8988T (cell line): ENCODE measurements around the gene KAT2B.

Experiments
- DNase-seq: peaks from one replicate; pipeline ENCODE4 v3.0.0; 2011

The KAT2B gene

GRCh38 chr3:20066850-20067617 is 26.8 kb downstream of the KAT2B start:
- no peak for DNase-seq

DNA sequence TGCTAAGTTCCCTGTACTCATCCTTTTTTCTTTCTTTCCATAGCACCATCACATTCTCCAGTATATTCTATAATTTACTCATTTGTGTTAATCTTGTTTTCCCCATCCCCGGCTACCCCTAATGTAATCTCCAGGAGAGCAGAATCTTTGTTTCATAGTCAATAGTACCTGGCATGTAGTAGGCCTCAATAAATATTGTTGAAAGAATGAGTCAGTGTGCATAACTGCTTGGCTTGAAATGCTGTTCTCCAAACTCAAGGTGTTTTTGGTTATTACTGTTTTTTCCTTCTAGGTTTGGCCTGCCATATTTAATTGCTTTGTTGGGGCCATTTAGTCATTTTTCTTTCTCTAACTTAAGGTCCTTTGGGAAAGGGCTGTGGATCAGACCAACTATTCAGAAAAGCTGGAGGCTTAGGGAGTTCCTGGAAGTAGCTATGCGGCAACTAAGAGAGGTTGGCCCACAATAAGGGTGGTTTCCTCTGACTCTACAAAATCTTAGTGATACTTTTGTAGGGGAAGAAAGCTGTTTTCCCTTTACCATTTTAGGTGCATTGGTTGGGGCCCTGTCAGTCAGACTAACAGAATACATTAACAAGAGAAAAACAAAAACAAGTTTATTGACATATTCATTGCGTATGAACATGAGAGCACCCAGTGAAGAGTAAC is 28.4 kb downstream of the KAT2B start:
- no peak for DNase-seq

DNA sequence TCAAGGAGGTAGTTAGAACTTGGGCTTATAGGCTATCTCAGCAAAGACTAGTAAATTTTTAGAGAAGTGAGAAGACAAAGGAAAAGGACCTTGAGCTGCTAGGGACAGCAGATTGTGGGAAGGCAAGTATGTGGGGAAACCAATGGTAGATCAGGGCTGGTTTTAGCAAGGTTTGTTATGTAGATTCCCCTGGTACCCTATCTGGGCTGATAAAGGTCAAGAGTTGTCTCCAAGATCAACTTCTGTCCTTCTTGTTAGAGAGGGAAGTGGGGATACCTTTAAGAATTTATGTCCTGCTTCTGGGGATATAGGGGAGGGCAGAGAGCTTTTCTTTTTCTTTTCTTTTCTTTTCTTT is 28.9 kb downstream of the KAT2B start:
- no peak for DNase-seq

DNA sequence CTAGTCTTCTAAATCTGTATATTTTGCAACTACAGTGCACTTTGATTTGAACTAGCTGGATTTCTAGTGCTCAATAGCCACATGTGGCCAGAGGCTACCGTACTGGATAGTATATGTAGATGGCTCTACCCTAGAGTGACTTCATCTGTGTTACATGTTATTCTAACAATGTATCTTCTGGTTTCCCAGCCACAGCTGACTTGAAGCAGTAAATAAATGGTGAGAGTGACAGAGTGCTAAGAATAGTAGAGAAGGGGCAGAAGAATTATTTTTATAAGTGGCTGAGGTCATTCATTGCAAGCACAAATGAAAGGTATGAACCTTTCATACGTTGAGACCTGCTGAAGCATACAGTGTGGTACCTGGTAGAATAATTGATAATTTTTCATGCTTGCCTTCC is 30.9 kb downstream of the KAT2B start:
- DNase-seq: no peak

GRCh38 chr3:20072422-20072821 is 32.2 kb downstream of the KAT2B start:
- no peak for DNase-seq

GRCh38 chr3:20073068-20073467 is 32.8 kb downstream of the KAT2B start:
- no peak for DNase-seq

DNA sequence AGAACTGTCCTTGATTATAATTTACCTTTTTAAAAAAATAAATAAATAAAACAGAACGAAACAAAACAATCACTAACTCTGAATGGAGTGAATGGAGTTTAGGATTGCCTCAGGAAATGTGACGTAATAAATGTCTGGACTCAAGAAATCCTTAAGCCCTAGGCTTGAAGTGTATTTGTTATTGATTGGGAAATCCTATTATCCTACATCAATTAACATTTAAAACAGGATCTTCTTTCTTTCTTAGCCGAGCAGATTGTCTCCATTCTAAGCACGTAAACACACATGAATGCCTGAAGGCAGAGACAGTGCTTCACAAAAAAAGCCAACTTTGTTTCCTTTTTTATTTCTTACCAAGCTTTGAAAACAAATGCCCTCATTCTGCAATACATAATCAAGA is 33.4 kb downstream of the KAT2B start:
- DNase-seq: no peak

DNA sequence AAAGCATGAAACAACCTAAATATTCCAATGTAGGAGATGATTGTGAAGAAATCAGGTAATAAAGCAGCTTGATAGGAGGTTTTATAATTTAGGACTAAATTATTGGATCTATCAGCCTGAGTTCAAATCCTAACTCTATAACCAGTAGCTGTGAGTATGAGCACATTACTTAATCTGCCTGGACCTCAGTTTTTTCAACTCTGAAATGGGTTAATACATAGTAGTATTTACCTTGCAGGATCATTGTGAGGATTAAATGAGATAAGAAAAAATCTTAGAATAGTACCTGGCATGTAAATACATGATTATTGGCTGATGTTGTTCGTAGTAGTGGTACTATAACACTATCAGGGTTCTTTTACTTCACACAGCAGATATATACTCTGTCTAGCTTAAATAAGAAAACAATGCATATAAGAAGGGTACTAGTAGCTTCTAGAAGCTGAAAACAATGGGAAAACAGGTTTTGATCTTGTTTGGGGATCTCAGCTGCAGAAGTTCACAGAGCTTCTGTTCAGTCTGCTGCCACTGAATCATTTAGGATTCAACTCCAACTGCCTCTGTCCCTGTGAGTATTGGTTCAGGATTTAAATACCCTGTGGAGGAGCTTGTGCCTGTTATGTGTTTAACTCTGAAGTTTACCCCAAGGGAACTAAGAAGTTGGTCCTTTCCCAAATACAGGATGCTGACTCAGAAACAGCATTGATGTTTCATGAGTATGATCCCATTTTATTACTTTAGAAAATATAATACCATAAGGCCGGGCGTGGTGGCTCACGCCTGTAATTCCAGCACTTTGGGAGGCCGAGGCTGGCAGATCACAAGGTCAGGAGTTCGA is 34.2 kb downstream of the KAT2B start:
- DNase-seq: no peak

DNA sequence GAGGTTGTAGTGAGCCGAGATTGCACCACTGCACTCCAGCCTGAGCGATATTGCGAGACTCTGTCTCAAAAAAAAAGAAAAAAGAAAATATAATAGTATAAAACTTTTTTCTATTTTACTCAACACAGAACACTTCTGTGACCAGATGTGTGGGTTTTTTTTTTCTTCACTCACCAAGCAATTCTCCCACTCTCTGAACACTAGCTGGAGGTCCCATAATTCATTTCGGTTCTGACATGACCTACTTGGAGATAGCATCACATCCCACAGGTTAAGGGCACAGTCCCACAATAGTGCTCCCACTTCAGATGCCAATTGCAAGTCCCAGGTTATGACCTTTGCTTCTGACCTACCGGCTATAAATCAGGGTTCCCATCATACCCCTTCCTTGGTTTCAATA is 35.0 kb downstream of the KAT2B start:
- DNase-seq: no peak

GRCh38 chr3:20076296-20076997 is 36.2 kb downstream of the KAT2B start:
- DNase-seq: no peak

DNA sequence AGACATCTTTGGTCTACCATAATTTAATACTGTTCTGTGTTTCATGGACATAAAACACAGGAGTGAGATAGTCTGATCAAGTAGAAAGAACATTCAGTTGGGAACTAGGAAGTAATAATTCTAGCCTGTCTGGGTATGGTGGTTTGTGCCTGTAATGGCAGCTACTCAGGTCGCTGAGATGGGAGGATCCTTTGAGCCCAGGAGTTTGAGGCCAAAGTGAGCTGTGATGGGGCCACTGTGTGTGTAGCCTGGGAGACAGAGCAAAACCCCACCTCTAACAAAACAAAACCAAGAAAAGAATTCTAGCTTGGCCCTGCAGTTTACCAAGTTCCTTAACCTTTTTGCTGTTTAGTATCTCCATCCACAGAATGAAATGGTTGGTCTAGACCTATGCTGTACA is 36.8 kb downstream of the KAT2B start:
- no peak for DNase-seq

GRCh38 chr3:20078194-20078714 is 38.0 kb downstream of the KAT2B start:
- no peak for DNase-seq

DNA sequence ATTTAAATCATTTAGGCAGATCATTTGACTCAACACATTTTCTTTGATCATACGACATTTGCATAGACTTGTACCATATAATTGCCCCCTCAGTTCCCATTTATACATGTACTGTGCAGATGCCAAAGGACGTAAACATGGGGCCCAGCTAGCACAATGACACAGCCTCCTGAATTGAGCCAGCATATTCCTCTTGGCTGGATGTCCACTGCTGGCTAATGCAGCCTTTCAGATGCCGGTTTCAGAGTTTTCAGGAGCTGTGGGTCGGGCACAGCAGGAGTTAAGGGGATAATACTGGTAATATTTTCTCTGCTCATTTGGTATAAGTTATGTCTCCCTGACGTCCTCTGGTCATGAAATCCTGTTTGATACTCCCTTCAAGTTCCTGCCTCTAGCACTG is 39.4 kb downstream of the KAT2B start:
- no peak for DNase-seq

- DNase-seq: no peak
These were observed 40.8 kb downstream of the KAT2B start for GRCh38 chr3:20080956-20081554.

GRCh38 chr3:20083253-20083652 is 43.0 kb downstream of the KAT2B start:
- DNase-seq: no peak

DNA sequence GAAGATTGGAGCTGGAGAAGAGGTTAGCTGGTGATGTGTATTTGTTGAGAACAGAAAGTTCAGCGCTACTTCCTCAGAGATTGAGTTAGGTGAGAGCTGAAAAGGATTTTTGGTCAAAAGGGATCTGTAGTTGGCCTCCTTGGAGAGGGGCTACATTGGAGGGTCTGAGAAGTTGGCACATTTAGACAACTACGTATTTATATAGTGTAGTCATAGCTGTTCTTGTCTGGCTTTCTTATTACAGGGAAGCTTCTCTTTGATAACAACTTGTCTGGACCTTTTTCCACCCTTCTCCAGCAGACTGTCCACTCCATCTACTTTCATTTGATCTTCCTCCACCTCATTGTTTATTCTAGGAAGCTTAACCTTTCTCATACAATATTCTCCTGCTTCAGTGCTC is 43.7 kb downstream of the KAT2B start:
- DNase-seq: no peak

GRCh38 chr3:20091331-20092047 is 51.2 kb downstream of the KAT2B start:
- no peak for DNase-seq

- no peak for DNase-seq
These were observed 55.2 kb downstream of the KAT2B start for GRCh38 chr3:20095470-20095869.

DNA sequence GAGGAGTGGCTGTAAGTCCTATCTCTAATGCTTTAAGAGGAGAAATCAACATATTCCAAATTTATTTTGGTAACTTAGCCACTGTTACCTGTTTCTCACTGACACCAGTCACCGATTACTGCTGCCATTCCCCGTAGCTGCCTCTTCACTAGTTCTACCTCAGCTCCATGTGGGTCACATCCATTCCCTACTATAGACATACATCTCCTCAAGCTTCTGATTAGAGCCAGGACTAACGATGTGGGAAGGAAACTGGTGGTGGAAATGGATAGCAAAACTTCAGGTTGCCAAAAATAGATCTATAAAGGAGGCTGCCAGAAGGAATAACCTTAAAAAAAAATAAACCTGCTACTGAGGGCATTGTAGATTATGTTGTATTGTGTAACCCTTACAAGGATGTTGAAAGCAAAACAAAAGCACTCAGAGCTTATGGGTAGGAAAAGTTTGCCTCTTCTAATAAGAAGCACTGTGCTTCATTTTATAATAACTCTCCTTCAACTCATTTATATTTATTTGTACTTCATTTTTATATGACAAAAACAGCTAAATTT is 56.0 kb downstream of the KAT2B start:
- DNase-seq: no peak

- no peak for DNase-seq
These were observed 56.8 kb downstream of the KAT2B start for GRCh38 chr3:20097015-20097414.

DNA sequence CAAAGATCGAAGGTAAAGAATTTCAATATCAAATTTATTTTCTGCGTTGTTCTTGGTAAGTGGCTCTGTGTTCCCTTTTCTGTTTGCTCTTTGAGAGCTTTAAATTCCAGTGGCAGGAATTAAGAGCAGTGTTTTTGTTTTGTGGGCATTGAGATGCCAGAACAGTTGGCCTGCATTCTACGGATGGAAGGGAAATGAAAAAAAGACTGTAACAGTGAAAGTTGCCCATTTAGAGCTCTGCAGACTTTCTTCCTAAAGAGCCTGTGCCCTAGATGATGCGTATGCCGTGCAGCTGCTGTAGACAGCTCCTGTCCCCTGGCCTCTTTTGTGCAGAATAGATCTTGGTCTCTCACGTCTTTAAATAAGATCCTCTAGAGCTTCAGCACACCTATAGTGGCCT is 58.8 kb downstream of the KAT2B start:
- no peak for DNase-seq

DNA sequence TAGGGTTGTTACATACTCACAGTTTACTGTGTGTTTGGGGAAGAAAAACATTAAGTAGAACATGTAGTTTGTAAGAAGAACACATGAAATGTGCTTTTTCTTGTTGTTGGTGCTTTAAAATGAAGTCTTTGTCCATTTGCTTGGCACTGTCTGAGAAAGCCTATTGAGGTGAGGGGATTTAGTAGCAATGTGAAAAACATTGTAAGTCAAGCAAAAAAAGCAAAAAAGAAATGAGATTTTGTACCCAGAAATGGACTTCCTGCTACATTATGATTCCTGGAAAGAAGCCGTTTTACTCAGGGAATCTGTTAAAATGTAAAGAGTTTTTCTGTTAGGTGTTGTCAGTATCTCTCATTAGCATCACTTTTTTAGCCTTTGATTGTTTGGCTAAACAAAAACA is 59.9 kb downstream of the KAT2B start:
- no peak for DNase-seq
